DMS53 treated with DMSO at 0.1 percent for 48 hours (cell line): Measurements from ENCODE around the gene VGLL2.

Source experiments
- DNase-seq: peaks from one replicate; lab custom pipeline; 2025; ENCODE audit not compliant: unreplicated experiment; lab: John Stamatoyannopoulos, UW

The VGLL2 gene

GRCh38 chr6:117311726-117312125 lies 46.4 kb downstream of the VGLL2 start:
- no peak for DNase-seq

- DNase-seq: peak; percentile 34
These were observed 51.9 kb downstream of the VGLL2 start for GRCh38 chr6:117317261-117317660.
